22Rv1 (cell line): ENCODE data around the gene GNG11.

Source experiments
- ZFX ChIP-seq: fragments of 450-650 bp; IDR thresholded peaks from 2 replicates; pipeline ENCODE4 v1.6.1; 2017; ENCODE audit warnings: antibody characterized with exemption, borderline replicate concordance
- TF ChIP-seq, protein P1 (sequence below): fragments of 450-650 bp; IDR thresholded peaks from 2 replicates; pipeline ENCODE4 v1.5.1; 2017; ENCODE audit warnings: mild to moderate bottlenecking

- TF ChIP-seq, protein P1, sequence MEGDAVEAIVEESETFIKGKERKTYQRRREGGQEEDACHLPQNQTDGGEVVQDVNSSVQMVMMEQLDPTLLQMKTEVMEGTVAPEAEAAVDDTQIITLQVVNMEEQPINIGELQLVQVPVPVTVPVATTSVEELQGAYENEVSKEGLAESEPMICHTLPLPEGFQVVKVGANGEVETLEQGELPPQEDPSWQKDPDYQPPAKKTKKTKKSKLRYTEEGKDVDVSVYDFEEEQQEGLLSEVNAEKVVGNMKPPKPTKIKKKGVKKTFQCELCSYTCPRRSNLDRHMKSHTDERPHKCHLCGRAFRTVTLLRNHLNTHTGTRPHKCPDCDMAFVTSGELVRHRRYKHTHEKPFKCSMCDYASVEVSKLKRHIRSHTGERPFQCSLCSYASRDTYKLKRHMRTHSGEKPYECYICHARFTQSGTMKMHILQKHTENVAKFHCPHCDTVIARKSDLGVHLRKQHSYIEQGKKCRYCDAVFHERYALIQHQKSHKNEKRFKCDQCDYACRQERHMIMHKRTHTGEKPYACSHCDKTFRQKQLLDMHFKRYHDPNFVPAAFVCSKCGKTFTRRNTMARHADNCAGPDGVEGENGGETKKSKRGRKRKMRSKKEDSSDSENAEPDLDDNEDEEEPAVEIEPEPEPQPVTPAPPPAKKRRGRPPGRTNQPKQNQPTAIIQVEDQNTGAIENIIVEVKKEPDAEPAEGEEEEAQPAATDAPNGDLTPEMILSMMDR: no peak
- TF ChIP-seq ZFX: no peak
These were observed 10.1 kb downstream of the GNG11 start for GRCh38 chr7:93931655-93932054.
